Hepatocyte (in vitro differentiated cells): ENCODE results near the gene RTTN.

Experiments
- EZH2 ChIP-seq: fragments of 200-600 bp; sonication (generic); IDR thresholded peaks from 2 replicates; pipeline ENCODE4 v1.6.1; 2016; ENCODE audit warnings: antibody characterized with exemption, mild to moderate bottlenecking, borderline replicate concordance
- EZH2phosphoT487 ChIP-seq: fragments of 200-600 bp; sonication (generic); IDR thresholded peaks from one replicate; pipeline ENCODE4 v1.6.1; 2018; ENCODE audit warnings: antibody characterized with exemption, mild to moderate bottlenecking, low read depth, moderate library complexity; ENCODE audit not compliant: unreplicated experiment, severe bottlenecking
- TF ChIP-seq, protein P1 (sequence below): fragments of 200-600 bp; sonication (generic); IDR thresholded peaks from 2 replicates; pipeline ENCODE4 v1.5.1; 2016; ENCODE audit warnings: antibody characterized with exemption, mild to moderate bottlenecking; ENCODE audit not compliant: poor library complexity

DNA sequence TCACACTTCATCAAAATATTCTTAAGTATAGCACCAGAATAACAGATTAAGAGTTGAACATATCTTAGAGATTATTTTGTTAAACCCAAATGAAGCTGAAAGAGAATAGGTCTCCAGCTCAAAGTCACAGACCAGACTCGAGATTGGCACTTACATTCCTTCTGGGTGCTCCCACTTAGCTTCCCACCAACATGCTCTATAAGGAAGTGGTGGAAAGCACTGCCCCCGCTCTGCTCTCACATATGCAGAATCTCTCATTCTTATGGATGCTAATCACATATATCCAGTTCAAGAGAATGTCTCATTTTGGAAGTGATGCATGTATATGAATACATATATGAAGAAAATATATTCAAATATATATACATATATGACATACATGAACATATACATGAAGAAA is 186.4 kb downstream of the RTTN start:
- TF ChIP-seq, protein P1, sequence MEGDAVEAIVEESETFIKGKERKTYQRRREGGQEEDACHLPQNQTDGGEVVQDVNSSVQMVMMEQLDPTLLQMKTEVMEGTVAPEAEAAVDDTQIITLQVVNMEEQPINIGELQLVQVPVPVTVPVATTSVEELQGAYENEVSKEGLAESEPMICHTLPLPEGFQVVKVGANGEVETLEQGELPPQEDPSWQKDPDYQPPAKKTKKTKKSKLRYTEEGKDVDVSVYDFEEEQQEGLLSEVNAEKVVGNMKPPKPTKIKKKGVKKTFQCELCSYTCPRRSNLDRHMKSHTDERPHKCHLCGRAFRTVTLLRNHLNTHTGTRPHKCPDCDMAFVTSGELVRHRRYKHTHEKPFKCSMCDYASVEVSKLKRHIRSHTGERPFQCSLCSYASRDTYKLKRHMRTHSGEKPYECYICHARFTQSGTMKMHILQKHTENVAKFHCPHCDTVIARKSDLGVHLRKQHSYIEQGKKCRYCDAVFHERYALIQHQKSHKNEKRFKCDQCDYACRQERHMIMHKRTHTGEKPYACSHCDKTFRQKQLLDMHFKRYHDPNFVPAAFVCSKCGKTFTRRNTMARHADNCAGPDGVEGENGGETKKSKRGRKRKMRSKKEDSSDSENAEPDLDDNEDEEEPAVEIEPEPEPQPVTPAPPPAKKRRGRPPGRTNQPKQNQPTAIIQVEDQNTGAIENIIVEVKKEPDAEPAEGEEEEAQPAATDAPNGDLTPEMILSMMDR: no peak
- TF ChIP-seq EZH2 (no peak), EZH2phosphoT487 (no peak)
